ENCODE data around the gene LYZL6.
"Not testable (repeated sequence)": the region's sequence is repeated elsewhere in the genome, so short reads cannot be mapped to it uniquely, and the experiment has no call there.

LYZL6 gene

GRCh38 chr17:35947156-35947585, 3.7 kb upstream of the LYZL6 start:
- DNase-seq (ENCODE audit: low spot score) = peak; percentile 68

- DNase-seq (ENCODE audit: low spot score) = no peak
Observed at GRCh38 chr17:35944151-35944550, 638 bp upstream of the LYZL6 start.

GRCh38 chr17:35942588-35943186, 826 bp downstream of the LYZL6 start:
- DNase-seq (ENCODE audit: low spot score) = no peak

- DNase-seq (ENCODE audit: low spot score) = not testable (repeated sequence)
Observed at GRCh38 chr17:35938492-35938891, 5.0 kb downstream of the LYZL6 start.

GRCh38 chr17:35936063-35936462, 7.5 kb downstream of the LYZL6 start:
- no peak for DNase-seq (ENCODE audit: low spot score)

GRCh38 chr17:35934760-35935159, 8.8 kb downstream of the LYZL6 start:
- no peak for DNase-seq (ENCODE audit: low spot score)

GRCh38 chr17:35932586-35932985, 10.9 kb downstream of the LYZL6 start:
- no peak for DNase-seq (ENCODE audit: low spot score)

- no peak for DNase-seq (ENCODE audit: low spot score)
Observed at GRCh38 chr17:35931794-35932425, 11.6 kb downstream of the LYZL6 start.

GRCh38 chr17:35930211-35931065, 13.1 kb downstream of the LYZL6 start, which contains the start of gene RDM1:
Gene RDM1, minus strand, starts transcription at chr17:35930773. Its CDS starts 46 bp downstream, at chr17:35930727.
- peak; percentile 88 for DNase-seq (ENCODE audit: low spot score)

- DNase-seq (ENCODE audit: low spot score) = no peak
Observed at GRCh38 chr17:35927714-35928113, 15.8 kb downstream of the LYZL6 start.

- DNase-seq (ENCODE audit: low spot score) = no peak
Observed at GRCh38 chr17:35923609-35924114, 19.9 kb downstream of the LYZL6 start.

GRCh38 chr17:35920229-35920628, 23.3 kb downstream of the LYZL6 start:
- no peak for DNase-seq (ENCODE audit: low spot score)

GRCh38 chr17:35918665-35919064, 24.8 kb downstream of the LYZL6 start:
- no peak for DNase-seq (ENCODE audit: low spot score)

GRCh38 chr17:35917519-35918213, 25.8 kb downstream of the LYZL6 start:
- DNase-seq (ENCODE audit: low spot score) = no peak

- no peak for DNase-seq (ENCODE audit: low spot score)
Observed at GRCh38 chr17:35915153-35915964, 28.2 kb downstream of the LYZL6 start.

GRCh38 chr17:35914354-35914753, 29.2 kb downstream of the LYZL6 start:
- DNase-seq (ENCODE audit: low spot score) = no peak

GRCh38 chr17:35913609-35914008, 29.9 kb downstream of the LYZL6 start:
- DNase-seq (ENCODE audit: low spot score) = no peak

- DNase-seq (ENCODE audit: low spot score) = no peak
Observed at GRCh38 chr17:35912942-35913341, 30.6 kb downstream of the LYZL6 start.

GRCh38 chr17:35912339-35912912, 31.1 kb downstream of the LYZL6 start:
- no peak for DNase-seq (ENCODE audit: low spot score)

GRCh38 chr17:35909408-35909807, 34.1 kb downstream of the LYZL6 start:
- no peak for DNase-seq (ENCODE audit: low spot score)

GRCh38 chr17:35907691-35908090, 35.8 kb downstream of the LYZL6 start:
- no peak for DNase-seq (ENCODE audit: low spot score)
